Epithelial cell of proximal tubule (primary cell): ENCODE data around the gene LRRC31. TPM values are rescaled to one million over a fixed set of nuclear protein-coding genes. Genes with fewer than 3 reads are reported as not detected.

ENCODE experiments used
- DNase-seq: peaks from one replicate; pipeline ENCODE4 v3.0.0-alpha.2; 2011; ENCODE audit warnings: low read depth
- H3K4me3 ChIP-seq: 2 replicates; pipeline ENCODE4 v1.5.1; 2011; ENCODE audit warnings: low read depth, mild to moderate bottlenecking, low read length
- total RNA-seq: library from RNA; depleted of rRNA; stranded (reverse); fragments of >200 nt; gene quantifications from 2 replicates; pipeline ENCODE4 v1.2.3, GENCODE V29; 2015
- TF ChIP-seq, protein P1 (sequence below): conservative IDR thresholded peaks from 2 replicates; pipeline ENCODE4 v1.5.1; 2012; ENCODE audit warnings: low read depth, mild to moderate bottlenecking, low read length

The LRRC31 gene
- total RNA-seq, 1 donor from 2014 or later, result not detected

DNA sequence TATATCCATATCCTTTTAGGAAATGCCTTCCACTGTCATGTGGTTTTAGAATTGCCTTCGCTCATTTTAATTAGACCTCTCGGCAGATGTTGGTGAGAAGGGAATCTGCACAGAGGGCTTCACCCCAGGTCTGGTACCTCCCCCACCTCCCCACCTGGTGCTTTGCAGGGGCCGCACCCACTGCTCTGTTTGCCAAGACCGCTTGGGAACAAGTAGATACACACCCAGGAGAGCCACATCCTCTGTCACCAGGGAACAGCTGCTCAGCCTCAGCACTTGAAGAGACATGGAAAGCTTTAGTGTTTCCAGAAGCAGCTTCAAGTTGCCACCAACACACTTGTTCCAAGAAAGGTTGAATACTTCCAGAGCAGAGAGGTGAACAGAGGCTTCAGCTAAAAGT, 21.8 kb downstream of the LRRC31 start:
- TF ChIP-seq, protein P1, sequence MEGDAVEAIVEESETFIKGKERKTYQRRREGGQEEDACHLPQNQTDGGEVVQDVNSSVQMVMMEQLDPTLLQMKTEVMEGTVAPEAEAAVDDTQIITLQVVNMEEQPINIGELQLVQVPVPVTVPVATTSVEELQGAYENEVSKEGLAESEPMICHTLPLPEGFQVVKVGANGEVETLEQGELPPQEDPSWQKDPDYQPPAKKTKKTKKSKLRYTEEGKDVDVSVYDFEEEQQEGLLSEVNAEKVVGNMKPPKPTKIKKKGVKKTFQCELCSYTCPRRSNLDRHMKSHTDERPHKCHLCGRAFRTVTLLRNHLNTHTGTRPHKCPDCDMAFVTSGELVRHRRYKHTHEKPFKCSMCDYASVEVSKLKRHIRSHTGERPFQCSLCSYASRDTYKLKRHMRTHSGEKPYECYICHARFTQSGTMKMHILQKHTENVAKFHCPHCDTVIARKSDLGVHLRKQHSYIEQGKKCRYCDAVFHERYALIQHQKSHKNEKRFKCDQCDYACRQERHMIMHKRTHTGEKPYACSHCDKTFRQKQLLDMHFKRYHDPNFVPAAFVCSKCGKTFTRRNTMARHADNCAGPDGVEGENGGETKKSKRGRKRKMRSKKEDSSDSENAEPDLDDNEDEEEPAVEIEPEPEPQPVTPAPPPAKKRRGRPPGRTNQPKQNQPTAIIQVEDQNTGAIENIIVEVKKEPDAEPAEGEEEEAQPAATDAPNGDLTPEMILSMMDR, result no peak
- DNase-seq, result no peak

DNA sequence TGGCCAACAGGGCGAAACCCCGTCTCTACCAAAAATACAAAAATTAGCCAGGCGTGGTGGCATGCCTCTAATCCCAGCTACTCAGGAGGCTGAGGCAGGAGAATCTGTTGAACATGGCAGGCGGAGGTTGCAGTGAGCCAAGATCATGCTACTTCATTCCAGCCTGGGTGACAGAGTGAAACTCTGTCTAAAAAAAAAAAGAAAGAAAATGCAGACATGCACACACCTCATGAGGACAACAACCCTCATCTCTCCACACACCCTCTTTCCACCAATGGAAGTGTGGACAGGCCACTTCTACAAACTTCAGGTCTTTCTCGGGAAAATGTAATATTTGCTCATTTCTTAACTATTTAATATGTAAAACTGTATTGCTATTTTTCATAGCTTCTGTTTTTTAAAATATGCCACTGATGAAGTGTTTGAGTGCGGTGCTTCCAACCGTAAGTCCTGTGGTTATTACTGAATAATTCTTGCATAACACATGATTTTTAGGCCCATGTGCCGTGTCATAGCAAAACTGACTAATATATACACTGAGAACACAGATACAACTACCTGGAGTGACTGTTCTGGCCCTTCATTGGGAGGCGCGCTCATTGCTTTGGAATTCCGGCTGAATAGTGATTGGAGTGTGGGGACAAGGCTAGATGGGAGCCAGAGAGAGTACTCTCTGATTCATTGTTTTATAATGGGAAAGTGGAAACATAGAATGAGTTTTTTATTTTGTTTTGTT, 23.1 kb downstream of the LRRC31 start:
- peak; percentile 35 for DNase-seq
- H3K4me3 ChIP-seq, result no peak overlapping the region
- TF ChIP-seq, protein P1, result no peak

More for the DNA sequence above, 21.8 kb downstream of the LRRC31 start:
- no peak overlapping the region for H3K4me3 ChIP-seq

DNA sequence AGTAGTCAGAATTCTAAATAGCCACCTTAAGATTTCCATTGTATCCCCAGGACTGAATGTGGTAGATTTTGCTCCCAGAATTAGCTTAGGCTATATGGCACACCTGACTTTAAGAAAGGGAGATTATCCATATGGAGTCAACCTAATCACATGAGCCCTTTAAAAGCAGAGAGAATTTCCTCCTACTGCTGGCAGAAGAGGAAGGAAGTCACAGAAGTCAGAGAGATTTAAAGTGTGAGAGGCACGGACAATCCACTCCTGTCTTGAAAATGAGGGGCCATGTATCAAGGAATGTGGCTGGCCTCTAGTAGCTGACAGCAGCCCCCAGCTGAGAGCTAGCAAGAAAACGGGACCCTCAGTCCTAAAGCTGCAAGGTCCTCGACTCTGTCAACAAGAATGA, 26.8 kb downstream of the LRRC31 start:
- TF ChIP-seq, protein P1, result no peak
- DNase-seq, result no peak
- H3K4me3 ChIP-seq, result no peak overlapping the region

DNA sequence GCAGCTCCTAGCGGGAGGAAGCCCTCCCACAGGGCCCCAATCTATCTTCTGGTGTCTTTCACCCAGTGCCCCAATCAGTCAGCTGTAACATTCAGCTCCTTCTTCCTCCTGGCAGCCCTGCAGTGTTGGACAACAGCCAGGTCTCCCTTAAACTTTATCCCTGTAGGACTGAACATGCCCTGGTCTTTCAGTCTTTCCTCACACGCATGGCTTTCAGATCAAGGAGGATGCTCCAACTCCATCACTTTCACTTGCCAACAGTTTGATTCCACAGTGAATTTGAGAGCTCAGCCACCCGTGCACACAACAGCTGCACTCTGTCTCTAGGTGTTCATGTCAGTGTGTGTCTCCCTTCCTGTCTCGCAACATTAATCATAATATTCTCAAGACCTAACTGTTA, 28.6 kb downstream of the LRRC31 start:
- TF ChIP-seq, protein P1, result no peak
- DNase-seq, result no peak
- no peak overlapping the region for H3K4me3 ChIP-seq

DNA sequence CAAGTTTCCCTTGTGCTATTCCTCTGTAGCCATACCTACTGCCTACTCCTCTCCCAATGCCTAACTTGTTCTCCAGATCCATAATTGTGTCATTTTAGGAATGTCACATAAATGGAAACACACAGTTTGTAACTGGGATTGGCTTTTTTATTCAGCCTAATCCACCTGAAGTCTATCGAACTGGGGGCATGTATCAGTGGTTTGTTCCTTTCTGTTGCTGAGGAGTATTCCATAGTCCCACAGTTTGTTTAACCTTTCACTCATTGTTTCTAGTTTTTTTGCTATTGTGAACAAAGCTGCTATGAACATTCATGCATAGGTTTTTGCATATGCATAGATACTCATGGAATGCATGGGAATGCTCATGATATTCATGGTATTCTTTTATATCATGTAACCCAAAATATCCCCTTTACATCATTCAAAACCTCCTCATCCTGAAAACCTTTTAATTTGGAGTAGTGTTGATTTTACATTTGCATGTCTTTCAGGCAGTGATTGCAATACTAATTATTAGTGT, 31.2 kb downstream of the LRRC31 start:
- H3K4me3 ChIP-seq, result no peak overlapping the region
- TF ChIP-seq, protein P1, result no peak

DNA sequence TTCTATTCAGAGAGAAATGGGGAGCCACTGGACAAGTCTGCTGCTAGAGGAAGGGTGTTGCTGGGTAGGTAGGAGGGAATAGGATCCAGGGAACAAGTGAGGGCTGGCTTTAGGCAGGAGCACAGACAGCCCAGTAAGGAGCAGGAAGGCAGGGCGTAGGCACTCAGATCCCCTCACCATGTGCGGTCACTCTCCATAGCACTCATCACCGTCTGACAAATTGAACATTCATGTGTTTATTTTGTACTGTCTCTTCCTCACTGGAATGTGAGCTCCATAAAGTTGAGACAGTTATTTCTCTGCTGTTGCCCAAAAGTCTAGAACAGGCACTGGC, 32.8 kb downstream of the LRRC31 start:
- TF ChIP-seq, protein P1, result no peak
- DNase-seq, result no peak
- H3K4me3 ChIP-seq, result no peak overlapping the region

More for the DNA sequence above, 31.2 kb downstream of the LRRC31 start:
- no peak for DNase-seq
